Fibroblast of the conjunctiva (primary cell): Measurements from ENCODE around the gene RAB11FIP5.

Source experiments
- DNase-seq: peaks from one replicate; pipeline ENCODE4 v3.0.0-alpha.2; 2010; ENCODE audit warnings: low read depth

The RAB11FIP5 gene

GRCh38 chr2:73087311-73087710, 25.4 kb downstream of the RAB11FIP5 start:
- no peak for DNase-seq

GRCh38 chr2:73085691-73086090, 27.1 kb downstream of the RAB11FIP5 start:
- DNase-seq, result peak; percentile 42

GRCh38 chr2:73084971-73085370, 27.8 kb downstream of the RAB11FIP5 start:
- DNase-seq, result no peak

GRCh38 chr2:73083886-73084800, 28.6 kb downstream of the RAB11FIP5 start:
- DNase-seq, result no peak

GRCh38 chr2:73082523-73083410, 30.0 kb downstream of the RAB11FIP5 start:
- DNase-seq, result no peak

GRCh38 chr2:73081181-73081671, 31.5 kb downstream of the RAB11FIP5 start:
- no peak for DNase-seq

GRCh38 chr2:73080321-73081131, 32.2 kb downstream of the RAB11FIP5 start:
- DNase-seq, result no peak

- no peak for DNase-seq
Measured at GRCh38 chr2:73079636-73080035, 33.1 kb downstream of the RAB11FIP5 start.

- no peak for DNase-seq
Measured at GRCh38 chr2:73078457-73079411, 34.0 kb downstream of the RAB11FIP5 start.

- no peak for DNase-seq
Measured at GRCh38 chr2:73077424-73077795, 35.3 kb downstream of the RAB11FIP5 start.

GRCh38 chr2:73076701-73077423, 35.9 kb downstream of the RAB11FIP5 start:
- no peak for DNase-seq

GRCh38 chr2:73075477-73076373, 37.0 kb downstream of the RAB11FIP5 start:
- peak; percentile 47 for DNase-seq

- no peak for DNase-seq
Measured at GRCh38 chr2:73074110-73075069, 38.4 kb downstream of the RAB11FIP5 start.

- no peak for DNase-seq
Measured at GRCh38 chr2:73072416-73072815, 40.3 kb downstream of the RAB11FIP5 start.

- DNase-seq, result no peak
Measured at GRCh38 chr2:73072129-73072395, 40.7 kb downstream of the RAB11FIP5 start.

GRCh38 chr2:73071360-73072128, 41.2 kb downstream of the RAB11FIP5 start, which contains the start of gene SFXN5:
Gene SFXN5 (minus strand): TSS chr2:73071712. CDS start chr2:73071705, 7 bp downstream.
- DNase-seq, result peak; percentile 89
